HepG2 (cell line): ENCODE data around the gene KDM4B. TPM values are rescaled to one million over a fixed set of nuclear protein-coding genes. Genes with fewer than 3 reads are reported as not detected.
A peak's percentile ranks its signal among the peaks of the same experiment; 100 is the strongest.

ENCODE experiments used
- BCL6 ChIP-seq: IDR thresholded peaks from 2 replicates; pipeline ENCODE4 v1.6.1; 2016; ENCODE audit warnings: missing genetic modification reagents, missing compliant biosample characterization
- DDIT3 ChIP-seq: sonication (generic); formaldehyde crosslinking; IDR thresholded peaks from 2 replicates; pipeline ENCODE4 v1.4.0; 2020; ENCODE audit warnings: mild to moderate bottlenecking, missing genetic modification reagents
- ETV6 ChIP-seq: sonication (generic); formaldehyde crosslinking; conservative IDR thresholded peaks from 2 replicates; pipeline ENCODE4 v1.4.0; 2020; ENCODE audit warnings: missing genetic modification reagents
- FOXJ3 ChIP-seq: sonication (generic); formaldehyde crosslinking; IDR thresholded peaks from 2 replicates; pipeline ENCODE4 v1.4.0; 2020; ENCODE audit warnings: missing genetic modification reagents, mild to moderate bottlenecking, borderline replicate concordance
- GATAD1 ChIP-seq: IDR thresholded peaks from 2 replicates; pipeline ENCODE4 v1.6.1; 2016; ENCODE audit warnings: missing genetic modification reagents, missing compliant biosample characterization
- PAWR ChIP-seq: sonication (generic); formaldehyde crosslinking; IDR thresholded peaks from 2 replicates; pipeline ENCODE4 v1.4.0; 2020; ENCODE audit warnings: missing genetic modification reagents, mild to moderate bottlenecking, borderline replicate concordance
- PHF21A ChIP-seq: sonication (generic); formaldehyde crosslinking; IDR thresholded peaks from 2 replicates; pipeline ENCODE4 v1.5.0; 2020; ENCODE audit warnings: mild to moderate bottlenecking, missing genetic modification reagents
- RBM22 ChIP-seq: fragments of 200-400 bp; formaldehyde crosslinking; optimal IDR thresholded peaks from 2 replicates; pipeline ENCODE3; 2017; ENCODE audit warnings: mild to moderate bottlenecking, low read length, moderate library complexity
- SCMH1 ChIP-seq: sonication (generic); formaldehyde crosslinking; IDR thresholded peaks from 2 replicates; pipeline ENCODE4 v1.9.0; 2021; ENCODE audit warnings: missing genetic modification reagents, mild to moderate bottlenecking, borderline replicate concordance
- TFAP4 ChIP-seq: sonication (generic); IDR thresholded peaks from 2 replicates; pipeline ENCODE4 v1.6.1; 2016; ENCODE audit warnings: low read depth, borderline replicate concordance
- ZBTB38 ChIP-seq: sonication (generic); formaldehyde crosslinking; IDR thresholded peaks from 2 replicates; pipeline ENCODE4 v1.5.1; 2020; ENCODE audit warnings: mild to moderate bottlenecking, missing genetic modification reagents
- ZFP1 ChIP-seq: IDR thresholded peaks from 2 replicates; pipeline ENCODE4 v1.6.1; 2016
- ZKSCAN5 ChIP-seq: sonication (generic); formaldehyde crosslinking; IDR thresholded peaks from 2 replicates; pipeline ENCODE4 v1.5.1; 2020; ENCODE audit warnings: mild to moderate bottlenecking, missing genetic modification reagents
- ZMYM2 ChIP-seq: sonication (generic); formaldehyde crosslinking; IDR thresholded peaks from 2 replicates; pipeline ENCODE4 v1.8.0; 2022; ENCODE audit warnings: mild to moderate bottlenecking, missing genetic modification reagents
- ZNF232 ChIP-seq: sonication (generic); formaldehyde crosslinking; IDR thresholded peaks from 2 replicates; pipeline ENCODE4 v1.4.0; 2020; ENCODE audit warnings: missing genetic modification reagents, borderline replicate concordance
- ZNF567 ChIP-seq: sonication (generic); formaldehyde crosslinking; IDR thresholded peaks from 2 replicates; pipeline ENCODE4 v1.8.1; 2023; ENCODE audit warnings: mild to moderate bottlenecking, missing genetic modification reagents, borderline replicate concordance
- ZNF597 ChIP-seq: sonication (generic); formaldehyde crosslinking; IDR thresholded peaks from 2 replicates; pipeline ENCODE4 v1.5.0; 2020; ENCODE audit warnings: missing genetic modification reagents
- polyA plus RNA-seq, 8 experiments: library from polyadenylated mRNA; depleted of rRNA in 3 of 8; stranded (reverse) in 7 of 8; unstranded in 1 of 8; fragments of >200 nt; fragmentation: Illumina TruSeq in 4 of 8; extraction: Trizol in 4 of 8; gene quantifications; 2 replicates each; pipeline versions ENCODE4 v1.2.1 to v1.2.3, GENCODE V29; 2011 to 2016; ENCODE audit warnings: low read depth in 4 of 8, missing spikeins in 1 of 8, mixed read lengths in 1 of 8; ENCODE audit not compliant: insufficient read depth in 1 of 8
- total RNA-seq, 5 experiments: library from RNA; depleted of rRNA; stranded (reverse); fragments of >200 nt; fragmentation: Illumina TruSeq; extraction: Trizol; gene quantifications; 2 replicates each; pipeline ENCODE4 v1.2.3, GENCODE V29; 2016; ENCODE audit warnings: low read depth in 1 of 5
- TF ChIP-seq, protein P1 (sequence below): sonication (generic); formaldehyde crosslinking; IDR thresholded peaks from 2 replicates; pipeline ENCODE4 v1.4.0; 2020; ENCODE audit warnings: mild to moderate bottlenecking, missing genetic modification reagents
- TF ChIP-seq, protein P2 (sequence below): sonication (generic); formaldehyde crosslinking; IDR thresholded peaks from 2 replicates; pipeline ENCODE4 v1.5.1; 2020; ENCODE audit warnings: mild to moderate bottlenecking, missing genetic modification reagents, borderline replicate concordance

The KDM4B gene
- total and polyA plus RNA-seq, 2 of the 13 experiments (the other 11 are each of a cell fraction or from before 2014, with no cell fraction given) = 4.9 to 14.6 TPM

DNA sequence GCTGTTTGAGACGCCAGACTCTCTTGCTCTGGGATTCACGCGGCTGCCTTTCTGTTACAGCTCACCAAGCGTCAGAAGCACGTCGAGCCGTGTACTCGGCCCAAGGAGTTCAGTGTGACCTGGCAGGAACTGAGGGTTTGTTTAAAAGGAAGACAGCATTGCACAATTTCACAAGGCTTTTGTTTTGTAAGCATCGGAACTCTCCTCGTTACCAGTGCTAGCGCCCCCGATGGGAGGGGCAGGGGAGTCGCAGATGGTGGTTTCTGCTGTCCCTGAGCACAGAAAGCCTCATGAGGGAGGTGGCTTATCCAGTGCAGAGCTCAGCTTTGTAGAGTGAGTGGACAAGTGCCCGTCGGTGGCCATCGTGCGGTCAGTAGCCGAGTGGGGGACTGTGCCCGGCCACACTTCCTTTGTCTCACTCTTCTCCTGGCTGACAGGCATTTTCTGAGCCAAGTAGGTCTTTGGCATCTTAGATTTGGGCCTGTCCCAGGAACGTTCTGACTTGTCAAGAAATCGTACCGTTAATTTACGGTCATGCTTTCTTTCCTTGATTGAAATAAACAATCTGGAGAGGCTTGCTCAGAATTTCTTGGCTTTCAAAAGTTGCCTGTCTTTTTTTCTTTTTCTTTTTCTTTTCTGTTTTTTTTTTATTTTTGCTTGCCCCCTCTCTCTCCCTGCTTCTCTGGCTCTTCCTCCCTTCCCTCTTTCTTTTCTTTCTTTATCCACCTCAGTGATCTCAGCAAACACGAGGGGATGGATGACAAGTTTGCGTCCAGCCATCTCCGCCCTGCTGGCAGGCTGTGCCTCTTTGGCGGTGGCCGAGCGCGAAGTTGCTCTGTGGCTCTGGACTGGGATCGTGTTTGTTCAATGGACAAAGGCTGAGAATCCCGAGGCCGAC is 7.7 kb downstream of the KDM4B start (continued):
- TF ChIP-seq, protein P1, sequence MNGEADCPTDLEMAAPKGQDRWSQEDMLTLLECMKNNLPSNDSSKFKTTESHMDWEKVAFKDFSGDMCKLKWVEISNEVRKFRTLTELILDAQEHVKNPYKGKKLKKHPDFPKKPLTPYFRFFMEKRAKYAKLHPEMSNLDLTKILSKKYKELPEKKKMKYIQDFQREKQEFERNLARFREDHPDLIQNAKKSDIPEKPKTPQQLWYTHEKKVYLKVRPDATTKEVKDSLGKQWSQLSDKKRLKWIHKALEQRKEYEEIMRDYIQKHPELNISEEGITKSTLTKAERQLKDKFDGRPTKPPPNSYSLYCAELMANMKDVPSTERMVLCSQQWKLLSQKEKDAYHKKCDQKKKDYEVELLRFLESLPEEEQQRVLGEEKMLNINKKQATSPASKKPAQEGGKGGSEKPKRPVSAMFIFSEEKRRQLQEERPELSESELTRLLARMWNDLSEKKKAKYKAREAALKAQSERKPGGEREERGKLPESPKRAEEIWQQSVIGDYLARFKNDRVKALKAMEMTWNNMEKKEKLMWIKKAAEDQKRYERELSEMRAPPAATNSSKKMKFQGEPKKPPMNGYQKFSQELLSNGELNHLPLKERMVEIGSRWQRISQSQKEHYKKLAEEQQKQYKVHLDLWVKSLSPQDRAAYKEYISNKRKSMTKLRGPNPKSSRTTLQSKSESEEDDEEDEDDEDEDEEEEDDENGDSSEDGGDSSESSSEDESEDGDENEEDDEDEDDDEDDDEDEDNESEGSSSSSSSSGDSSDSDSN (CRISPR knock-in tag) = no peak
- TF ChIP-seq RBM22 (no peak), ZBTB38 (CRISPR knock-in tag) (peak; percentile 60), GATAD1 (CRISPR knock-in tag) (no peak), ZNF567 (CRISPR knock-in tag) (no peak), PHF21A (CRISPR knock-in tag) (no peak), TFAP4 (no peak), FOXJ3 (CRISPR knock-in tag) (no peak), ZKSCAN5 (CRISPR knock-in tag) (no peak), ETV6 (CRISPR knock-in tag) (no peak), ZNF232 (CRISPR knock-in tag) (no peak), ZNF597 (CRISPR knock-in tag) (no peak), DDIT3 (CRISPR knock-in tag) (no peak), PAWR (CRISPR knock-in tag) (no peak), ZFP1 (no peak), SCMH1 (CRISPR knock-in tag) (no peak), ZMYM2 (CRISPR knock-in tag) (0 out of 2 replicates have a peak, but pooled peaks have one; percentile 46), BCL6 (no peak)
- TF ChIP-seq, protein P2, sequence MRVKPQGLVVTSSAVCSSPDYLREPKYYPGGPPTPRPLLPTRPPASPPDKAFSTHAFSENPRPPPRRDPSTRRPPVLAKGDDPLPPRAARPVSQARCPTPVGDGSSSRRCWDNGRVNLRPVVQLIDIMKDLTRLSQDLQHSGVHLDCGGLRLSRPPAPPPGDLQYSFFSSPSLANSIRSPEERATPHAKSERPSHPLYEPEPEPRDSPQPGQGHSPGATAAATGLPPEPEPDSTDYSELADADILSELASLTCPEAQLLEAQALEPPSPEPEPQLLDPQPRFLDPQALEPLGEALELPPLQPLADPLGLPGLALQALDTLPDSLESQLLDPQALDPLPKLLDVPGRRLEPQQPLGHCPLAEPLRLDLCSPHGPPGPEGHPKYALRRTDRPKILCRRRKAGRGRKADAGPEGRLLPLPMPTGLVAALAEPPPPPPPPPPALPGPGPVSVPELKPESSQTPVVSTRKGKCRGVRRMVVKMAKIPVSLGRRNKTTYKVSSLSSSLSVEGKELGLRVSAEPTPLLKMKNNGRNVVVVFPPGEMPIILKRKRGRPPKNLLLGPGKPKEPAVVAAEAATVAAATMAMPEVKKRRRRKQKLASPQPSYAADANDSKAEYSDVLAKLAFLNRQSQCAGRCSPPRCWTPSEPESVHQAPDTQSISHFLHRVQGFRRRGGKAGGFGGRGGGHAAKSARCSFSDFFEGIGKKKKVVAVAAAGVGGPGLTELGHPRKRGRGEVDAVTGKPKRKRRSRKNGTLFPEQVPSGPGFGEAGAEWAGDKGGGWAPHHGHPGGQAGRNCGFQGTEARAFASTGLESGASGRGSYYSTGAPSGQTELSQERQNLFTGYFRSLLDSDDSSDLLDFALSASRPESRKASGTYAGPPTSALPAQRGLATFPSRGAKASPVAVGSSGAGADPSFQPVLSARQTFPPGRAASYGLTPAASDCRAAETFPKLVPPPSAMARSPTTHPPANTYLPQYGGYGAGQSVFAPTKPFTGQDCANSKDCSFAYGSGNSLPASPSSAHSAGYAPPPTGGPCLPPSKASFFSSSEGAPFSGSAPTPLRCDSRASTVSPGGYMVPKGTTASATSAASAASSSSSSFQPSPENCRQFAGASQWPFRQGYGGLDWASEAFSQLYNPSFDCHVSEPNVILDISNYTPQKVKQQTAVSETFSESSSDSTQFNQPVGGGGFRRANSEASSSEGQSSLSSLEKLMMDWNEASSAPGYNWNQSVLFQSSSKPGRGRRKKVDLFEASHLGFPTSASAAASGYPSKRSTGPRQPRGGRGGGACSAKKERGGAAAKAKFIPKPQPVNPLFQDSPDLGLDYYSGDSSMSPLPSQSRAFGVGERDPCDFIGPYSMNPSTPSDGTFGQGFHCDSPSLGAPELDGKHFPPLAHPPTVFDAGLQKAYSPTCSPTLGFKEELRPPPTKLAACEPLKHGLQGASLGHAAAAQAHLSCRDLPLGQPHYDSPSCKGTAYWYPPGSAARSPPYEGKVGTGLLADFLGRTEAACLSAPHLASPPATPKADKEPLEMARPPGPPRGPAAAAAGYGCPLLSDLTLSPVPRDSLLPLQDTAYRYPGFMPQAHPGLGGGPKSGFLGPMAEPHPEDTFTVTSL = no peak
